DMS53 (cell line): ENCODE measurements around the gene B3GAT1.
"Not testable (repeated sequence)": the region's sequence is repeated elsewhere in the genome, so short reads cannot be mapped to it uniquely, and the experiment has no call there.

Experiments used
- DNase-seq: peaks from one replicate; lab custom pipeline; 2025; lab: John Stamatoyannopoulos, UW

The B3GAT1 gene, protein sequence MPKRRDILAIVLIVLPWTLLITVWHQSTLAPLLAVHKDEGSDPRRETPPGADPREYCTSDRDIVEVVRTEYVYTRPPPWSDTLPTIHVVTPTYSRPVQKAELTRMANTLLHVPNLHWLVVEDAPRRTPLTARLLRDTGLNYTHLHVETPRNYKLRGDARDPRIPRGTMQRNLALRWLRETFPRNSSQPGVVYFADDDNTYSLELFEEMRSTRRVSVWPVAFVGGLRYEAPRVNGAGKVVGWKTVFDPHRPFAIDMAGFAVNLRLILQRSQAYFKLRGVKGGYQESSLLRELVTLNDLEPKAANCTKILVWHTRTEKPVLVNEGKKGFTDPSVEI

DNA sequence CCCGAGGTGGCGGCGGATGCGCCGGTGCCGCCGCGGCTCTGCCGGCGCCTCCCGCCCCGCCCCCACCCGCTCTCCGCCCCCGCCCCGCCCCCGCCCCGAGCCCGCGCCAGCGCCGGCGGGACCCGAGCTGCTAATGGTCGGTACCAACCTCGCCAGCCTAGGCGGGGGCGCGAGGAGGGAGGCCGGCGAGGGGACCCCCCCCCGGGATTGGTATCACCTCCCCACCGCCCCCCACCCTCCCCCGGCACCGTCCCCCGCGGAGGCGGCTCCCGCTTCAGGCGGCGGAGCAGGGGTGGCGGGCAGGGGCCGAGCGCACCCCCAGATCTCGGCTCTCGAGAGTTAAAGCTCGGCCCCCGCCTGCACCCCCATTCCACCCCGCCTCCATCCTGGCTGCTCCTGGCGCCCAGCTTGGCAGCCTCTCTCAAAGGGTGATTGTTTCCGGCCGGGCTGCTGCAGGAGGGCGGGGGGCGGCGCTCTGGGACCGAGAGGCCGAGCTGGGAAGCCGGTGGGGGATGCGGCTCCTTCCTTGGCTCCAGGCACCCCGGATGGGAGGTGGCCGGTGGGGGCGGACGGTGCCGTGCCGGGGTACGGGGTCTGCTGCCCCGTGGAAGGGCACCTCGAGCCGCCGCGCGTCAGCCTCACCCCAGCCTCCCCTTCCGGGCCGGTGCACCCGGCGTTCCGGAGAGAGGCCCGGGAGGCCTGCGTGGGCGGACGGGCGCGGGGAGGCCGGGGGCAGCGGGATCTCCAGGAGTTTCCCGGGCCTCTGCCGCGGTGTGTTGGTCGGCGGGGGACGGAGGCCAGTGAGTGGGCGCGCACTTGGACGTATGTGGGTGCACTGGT is at the start of gene B3GAT1:
TSS of gene B3GAT1 (minus strand) at position 40 of the 840 bp plus-strand sequence. CDS start 24,583 bp downstream, outside the sequence.
- peak; percentile 82 for DNase-seq

DNA sequence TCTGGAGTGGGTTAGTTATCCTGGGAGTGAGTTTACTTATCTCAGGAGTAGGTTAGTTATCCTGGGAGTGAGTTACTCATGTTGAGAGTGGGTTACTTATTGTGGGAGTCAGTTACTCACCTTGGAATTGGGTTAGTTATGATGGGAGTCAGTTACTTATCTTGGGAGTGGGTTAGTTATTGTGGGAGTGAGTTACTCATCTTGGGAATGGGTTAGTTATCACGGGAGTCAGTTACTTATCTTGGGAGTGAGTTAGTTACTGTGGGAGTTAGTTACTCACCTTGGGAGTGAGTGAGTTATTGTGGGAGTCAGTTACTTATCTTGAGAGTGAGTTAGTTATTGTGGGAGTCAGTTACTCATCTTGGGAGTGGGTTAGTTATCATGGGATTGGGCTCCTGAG is 49.6 kb upstream of the B3GAT1 start:
- DNase-seq = no peak

DNA sequence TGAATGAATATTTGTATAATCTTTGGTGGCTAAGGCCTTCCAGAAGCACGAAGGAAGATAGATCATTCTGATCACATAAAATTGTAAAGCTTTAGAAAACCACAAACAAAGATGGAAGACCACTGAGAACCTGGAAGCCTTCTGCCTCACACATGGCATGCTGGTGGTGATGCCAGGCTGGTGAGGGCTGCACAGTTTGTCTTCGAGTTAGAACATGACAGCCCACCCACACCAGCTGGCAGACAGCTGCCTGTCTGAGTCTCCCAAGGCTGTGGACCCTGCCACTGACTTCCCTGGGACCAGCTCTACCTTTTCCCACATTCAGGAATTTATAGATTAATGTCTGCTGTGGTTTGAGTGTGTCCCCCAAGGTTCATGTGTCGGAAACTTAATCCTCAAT is 48.8 kb upstream of the B3GAT1 start:
- DNase-seq = no peak

DNA sequence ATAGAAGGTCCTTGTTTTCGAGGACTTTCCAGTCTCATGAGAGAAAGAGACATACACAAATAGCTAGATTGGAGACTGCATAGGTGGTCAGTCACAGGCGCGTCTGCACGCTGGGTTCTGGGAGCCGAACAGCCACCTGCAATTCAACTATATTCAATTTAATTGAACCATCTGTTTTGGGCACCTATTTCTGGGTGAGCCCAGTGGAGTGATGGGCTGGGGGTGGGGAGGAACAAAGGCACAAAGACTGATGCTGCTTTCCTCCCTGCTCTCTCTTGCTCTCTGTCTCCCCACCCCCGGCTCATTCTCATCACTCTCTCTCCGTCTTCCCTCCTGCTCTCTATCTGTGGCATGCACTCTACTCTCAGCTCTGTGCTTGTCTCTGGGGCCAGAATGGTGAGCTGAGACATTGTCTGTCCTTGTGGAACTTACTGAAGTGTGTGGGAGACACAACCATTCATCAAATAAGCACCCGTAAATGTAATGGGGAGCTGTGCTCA is 48.1 kb upstream of the B3GAT1 start:
- DNase-seq = no peak

DNA sequence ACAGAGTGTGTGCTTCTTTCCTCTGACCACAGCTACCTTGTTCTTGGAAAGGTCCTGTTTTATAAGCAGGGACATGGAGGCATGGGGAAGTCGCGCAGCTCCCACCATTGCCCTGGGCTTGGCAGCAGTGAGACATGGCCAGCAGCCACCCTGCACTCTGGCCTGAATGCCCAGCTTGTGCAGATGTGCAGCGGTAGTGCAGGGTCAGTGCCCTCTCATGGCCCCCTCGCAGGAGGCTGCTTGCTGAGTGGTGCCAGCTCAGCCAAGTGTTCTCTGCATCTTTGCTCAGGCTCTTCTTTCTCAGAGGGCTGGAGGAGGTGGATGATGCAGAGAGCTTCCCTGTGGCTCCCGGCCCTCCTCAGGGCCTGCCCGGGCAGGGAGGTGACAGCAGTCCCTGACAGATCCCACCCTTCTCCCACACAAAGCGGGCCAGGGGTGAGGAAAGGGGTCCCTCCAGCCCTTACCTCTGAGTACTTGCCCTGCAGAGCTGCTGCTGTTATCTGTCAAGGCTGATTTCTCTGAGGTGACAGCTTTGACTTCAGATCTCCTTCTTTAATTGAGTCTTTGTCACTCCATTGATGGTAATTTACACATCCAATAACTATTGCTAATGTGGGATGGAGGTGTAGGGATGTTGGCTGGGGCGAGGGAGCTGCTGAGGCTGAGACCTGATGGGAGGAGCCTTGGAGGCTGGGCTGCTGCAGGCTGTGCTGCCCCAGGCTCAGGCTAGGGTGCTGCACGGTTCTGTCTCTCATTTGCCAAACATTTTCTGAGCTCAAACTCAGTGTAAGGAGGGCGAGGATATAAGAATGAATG is 47.4 kb upstream of the B3GAT1 start:
- no peak for DNase-seq

DNA sequence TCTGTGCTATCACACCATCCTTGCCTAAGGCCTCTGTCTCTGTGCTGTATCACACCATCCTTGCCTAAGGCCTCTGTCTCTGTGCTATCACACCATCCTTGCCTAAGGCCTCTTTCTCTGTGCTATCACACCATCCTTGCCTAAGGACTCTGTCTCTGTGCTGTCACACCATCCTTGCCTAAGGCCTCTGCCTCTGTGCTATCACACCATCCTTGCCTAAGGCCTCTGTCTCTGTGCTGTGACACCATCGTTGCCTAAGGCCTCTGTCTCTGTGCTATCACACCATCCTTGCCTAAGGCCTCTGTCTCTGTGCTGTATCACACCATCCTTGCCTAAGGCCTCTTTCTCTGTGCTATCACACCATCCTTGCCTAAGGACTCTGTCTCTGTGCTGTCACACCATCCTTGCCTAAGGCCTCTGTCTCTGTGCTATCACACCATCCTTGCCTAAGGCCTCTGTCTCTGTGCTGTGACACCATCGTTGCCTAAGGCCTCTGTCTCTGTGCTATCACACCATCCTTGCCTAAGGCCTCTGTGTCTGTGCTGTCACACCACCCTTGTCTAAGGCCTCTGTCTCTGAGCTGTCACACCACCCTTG is 45.5 kb upstream of the B3GAT1 start:
- not testable (repeated sequence) for DNase-seq

DNA sequence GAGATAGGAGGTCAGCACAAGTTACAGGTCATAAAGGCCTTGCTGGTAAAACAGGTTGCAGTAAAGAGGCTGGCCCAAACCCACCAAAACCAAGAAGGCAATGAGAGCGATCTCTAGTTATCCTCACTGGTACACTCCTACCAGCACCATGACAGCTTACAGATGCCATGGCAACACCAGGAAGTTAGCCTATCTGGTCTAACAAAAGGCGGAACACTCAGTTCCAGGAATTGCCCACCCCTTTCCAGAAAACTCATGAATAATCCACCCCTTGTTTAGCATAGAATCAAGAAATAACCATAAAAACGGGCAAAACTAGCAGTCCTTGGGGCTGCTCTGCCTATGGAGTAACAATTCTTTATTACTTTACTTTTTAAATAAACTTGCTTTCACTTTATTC is 43.5 kb upstream of the B3GAT1 start:
- DNase-seq = no peak

DNA sequence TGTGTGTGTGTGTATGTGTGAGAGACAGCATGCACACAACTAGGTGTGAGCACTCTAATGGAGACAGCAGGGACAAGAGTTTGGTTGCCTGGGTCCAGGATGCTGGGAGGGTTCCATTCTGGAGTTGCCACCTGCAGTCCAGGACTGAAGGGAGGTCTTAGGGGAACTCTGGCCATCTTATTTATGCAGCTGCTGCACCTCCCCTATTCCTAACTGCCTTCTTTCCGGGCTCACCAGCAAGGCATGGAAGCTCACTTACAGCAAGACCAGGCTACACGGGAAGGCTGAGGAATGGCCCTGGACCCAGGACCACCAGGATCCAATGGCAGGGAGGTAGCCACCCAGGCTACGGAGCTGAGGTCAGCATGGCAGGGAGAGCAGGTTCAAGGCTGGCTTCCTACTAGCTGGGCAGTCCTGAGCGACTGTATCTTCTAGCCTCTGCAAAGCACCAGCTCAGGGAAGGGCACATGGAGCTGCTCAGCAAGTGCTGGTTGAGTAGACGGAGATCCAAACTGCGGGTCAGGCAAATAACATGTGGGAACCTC is 42.2 kb upstream of the B3GAT1 start:
- no peak for DNase-seq

DNA sequence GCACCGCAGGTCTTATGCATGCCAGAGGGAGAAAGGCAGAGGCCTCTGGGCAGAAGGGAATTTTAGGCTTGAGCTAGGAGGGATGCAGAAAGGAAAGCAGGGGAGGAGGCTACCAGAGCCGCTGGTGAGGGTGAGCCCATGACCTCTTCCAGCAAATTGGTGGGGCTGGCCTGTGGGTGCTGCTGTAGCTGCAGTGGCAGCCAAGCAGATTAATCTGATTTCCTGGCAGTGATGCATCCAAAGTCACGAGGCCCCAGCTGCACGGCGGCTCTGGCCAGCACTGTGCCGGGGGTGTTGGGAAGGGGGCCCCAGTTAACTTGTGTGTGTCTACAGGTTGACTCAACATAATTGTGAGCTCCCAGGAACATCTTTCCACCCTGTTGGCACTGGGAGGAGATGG is 41.4 kb upstream of the B3GAT1 start:
- no peak for DNase-seq

DNA sequence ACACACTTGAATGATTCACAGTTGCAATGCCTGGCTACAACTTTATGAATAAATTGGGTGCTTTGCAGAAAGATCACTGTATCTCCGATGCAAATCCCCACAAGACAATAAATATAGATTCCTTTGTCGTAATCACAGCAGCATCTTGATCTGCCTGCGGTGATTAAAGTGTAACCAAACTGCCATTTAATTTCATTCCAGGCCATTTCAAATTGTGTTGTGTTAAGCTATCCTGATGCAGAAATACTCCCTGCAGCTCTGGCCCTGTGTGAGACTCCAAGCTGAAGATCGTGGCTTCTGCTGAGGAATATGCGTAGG is 40.8 kb upstream of the B3GAT1 start:
- no peak for DNase-seq

DNA sequence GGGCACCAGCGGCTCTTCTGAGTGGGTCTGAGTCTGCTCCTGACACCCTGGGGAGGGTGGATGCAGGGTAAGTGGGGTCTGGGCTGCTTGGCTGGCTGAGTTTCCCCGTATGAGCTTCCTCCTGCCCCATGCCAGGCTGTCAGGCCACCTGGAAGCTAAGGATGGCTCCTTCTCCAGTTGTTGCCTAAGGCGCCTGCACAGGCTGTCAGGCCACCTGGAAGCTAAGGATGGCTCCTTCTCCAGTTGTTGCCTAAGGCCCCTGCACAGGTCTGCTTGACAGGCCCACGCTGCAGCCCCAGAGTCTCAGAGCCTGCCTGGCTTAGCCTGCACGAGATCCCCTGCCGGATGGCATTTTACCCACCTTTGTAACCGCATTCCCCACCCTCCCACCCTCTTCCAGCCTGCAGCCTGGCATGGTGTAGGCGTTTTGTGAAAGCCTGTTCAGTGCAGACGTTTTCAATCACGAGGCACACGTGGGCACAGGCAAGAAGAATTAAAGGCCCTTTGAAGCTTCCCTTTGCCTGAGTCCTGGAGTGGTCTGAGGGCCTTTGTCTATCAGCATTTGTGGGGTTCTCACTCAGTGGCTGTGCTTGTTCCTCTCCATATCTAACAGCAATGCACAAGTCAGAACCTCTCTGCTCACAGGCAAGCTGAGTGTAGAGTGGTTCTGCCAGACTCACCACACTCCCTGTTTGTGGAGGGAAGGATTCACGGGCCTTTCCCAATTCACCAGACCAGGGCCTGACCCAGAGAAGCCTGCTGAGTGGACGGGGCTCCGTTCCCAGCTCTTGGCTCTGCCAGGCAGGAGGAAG is 40.2 kb upstream of the B3GAT1 start:
- no peak for DNase-seq

DNA sequence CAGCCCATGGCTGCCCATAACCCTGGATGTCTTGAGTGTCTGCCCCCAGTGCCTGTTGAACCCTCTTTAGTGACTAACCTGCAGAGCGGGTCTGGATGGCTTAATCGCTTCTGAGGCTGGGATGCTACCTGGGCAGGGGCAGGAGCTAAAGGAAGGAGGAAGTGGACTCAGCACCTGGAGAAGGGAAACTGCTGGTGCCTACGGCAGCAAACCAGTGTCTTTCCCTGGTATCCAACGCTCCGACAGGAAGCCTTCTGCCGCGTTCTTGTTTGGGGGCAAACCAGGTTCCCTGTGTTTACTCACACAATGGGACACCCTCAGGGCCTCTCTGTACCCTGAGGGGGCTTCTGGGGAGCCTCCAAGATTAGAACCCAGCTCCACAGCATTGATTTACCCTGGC is 38.1 kb upstream of the B3GAT1 start:
- no peak for DNase-seq

DNA sequence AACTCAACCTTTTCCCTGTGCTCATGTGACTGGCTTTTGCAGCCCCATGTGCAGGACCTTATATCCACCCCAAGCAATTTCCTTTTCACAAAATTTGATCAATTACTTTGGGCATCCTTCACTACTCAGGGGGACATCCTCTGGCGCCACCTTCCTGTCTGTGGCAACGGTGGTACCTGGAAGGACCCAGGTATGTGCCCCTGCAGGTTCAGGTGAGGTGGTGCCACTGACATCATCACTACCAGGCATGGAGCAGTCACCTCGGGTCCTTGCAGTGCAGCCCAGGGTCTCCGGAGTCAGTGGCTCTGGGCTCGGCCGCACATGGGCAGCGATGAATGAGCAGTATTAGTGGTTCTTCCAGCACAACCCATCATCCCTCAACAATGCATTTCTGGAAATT is 37.7 kb upstream of the B3GAT1 start:
- peak; percentile 54 for DNase-seq

DNA sequence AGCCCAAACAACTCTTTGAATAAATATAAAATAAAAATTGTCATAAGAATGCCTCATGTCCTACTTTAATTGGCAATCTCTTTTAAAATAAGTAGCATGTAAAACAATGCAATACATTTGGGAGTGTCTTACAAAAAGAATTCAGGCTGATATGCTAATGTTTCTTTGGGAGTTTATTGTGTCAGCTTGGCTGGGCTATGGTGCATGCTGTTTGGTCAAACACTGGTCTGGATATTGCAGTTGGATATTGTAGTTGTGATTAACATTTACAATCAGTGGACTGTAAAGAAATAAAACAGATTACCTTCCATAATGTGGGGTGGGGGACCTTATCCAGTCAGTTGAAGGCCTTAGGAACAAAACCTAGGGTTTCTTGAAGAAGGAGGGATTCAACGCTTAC is 37.0 kb upstream of the B3GAT1 start:
- DNase-seq = no peak

DNA sequence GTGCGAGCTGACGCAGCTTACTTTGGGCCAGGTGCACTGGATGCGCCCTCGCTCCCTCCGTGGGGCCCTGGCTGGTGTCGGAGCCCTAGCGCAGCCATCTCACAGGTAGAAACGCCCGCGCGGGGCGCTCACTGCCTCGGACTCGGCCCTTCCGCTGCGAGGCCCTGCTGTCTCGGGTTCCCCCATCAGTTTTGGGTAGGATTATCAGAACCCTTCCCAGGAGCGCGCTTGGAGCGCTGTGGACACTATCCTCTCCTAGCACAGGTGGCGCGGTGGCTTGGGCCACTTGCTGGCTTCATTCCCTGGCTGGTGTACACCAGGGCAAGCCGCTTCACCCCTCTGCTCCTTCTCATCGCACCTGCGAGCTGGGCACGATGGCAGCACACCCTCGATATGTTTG is 35.7 kb upstream of the B3GAT1 start:
- no peak for DNase-seq

DNA sequence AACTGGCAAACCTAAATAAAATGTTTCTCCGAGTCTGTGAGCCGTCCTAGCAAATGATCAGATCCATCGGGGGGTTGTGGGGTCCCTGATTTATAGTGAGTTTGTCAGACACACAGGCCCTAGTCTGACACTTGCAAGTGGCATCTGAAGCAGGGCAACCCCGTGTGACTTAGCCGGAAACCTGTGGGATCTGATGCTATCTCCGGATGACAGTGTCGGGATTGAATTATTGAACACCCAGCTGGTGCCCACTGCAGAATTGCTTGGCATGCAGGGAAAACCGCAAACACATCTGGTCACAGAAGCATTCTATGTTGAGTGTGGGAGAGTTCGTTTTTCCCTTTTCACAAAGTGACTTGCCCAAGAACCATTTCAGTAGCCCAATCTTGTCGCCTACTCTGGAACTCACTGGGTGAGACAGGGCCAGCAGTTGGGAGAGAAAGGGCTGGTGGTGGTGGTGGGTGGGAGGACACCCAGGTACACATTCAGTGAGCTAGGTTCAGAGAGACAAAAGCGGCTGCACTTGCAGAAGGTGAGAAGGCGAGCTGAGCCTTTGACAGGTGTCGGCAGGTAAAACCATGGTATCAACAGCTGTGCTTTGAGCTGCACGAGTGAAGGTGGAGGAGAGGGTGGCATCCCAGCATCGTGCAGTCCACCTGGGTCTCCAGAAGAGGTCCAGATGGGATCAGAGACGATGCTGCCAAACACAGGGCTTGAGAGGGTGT is 33.7 kb upstream of the B3GAT1 start:
- peak; percentile 13 for DNase-seq

DNA sequence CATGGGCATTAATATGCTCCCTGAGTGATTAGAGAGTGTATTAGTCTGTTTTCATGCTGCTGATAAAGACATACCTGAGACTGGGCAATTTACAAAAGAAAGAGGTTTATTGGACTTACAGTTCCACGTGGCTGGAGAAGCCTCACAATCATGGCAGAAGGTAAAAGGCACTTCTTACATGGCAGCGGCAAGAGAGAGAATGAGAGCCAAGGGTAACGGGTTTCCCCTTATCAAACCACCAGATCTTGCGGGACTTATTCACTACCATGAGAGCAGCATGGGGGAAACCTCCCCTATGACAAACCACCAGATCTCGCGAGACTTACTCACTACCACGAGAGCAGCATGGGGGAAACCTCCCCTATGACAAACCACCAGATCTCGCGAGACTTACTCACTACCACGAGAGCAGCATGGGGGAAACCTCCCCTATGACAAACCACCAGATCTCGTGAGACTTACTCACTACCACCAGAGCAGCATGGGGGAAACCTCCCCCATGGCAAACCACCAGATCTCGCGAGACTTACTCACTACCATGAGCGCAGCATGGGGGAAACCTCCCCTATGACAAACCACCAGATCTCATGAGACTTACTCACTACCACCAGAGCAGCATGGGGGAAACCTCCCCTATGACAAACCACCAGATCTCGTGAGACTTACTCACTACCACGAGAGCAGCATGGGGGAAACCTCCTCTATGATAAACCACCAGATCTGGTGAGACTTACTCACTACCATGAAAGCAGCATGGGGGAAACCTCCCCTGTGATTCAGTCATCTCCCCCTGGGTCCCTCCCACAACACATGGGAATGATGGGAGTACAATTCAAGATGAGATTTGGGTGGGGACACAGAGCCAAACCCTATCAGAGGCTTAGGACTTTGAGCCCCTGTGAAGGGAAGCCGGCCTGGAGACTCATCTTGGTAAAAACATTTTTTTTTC is 32.4 kb upstream of the B3GAT1 start:
- not testable (repeated sequence) for DNase-seq

DNA sequence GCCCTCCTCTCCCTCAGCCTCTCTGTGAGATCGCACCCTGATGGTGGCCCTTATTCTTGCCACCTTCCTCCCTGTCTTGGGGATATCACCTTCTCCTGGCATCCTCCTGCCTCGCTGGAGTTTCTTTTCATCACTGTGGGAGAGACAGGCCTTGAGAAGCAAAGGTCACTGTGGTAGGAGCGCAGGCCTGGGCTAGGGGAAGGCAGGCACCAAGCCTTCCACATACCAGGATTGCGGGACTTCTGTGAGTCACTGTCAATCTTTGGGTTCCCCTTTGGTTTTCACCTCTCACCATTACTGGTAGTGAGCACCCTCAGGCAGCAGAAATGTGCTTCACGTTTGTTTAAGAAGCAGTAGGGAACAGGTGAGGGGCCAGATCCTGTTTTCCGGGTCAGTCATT is 31.2 kb upstream of the B3GAT1 start:
- no peak for DNase-seq

DNA sequence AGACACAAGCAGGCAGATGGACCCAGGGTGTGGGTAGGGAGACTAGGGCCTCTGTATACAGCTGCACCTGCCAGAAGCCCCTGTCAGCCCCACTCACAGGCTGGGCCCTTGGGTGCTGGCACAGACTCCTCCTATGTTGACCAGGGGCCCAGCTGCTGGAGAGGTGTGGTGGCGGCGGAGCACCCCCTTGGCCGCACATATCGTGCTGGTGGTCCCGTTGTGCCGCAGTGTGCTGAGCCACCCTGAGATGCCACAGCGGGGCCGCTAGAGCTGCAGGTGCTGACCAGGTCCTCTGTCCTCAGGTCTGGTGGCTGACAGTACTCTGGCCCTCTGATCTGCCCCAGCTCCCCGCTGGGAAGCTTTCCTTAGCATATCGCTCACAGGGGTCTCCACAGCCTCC is 30.2 kb upstream of the B3GAT1 start:
- no peak for DNase-seq
